Endothelial cell of hepatic sinusoid (primary cell): ENCODE results near the gene NRN1L.
"Not testable (repeated sequence)": the region's sequence is repeated elsewhere in the genome, so short reads cannot be mapped to it uniquely, and the experiment has no call there.

ENCODE experiments used
- in situ Hi-C: cut with HindIII; loops from 2 replicates; pipeline ENCODE4 v1.10.0; 2017; ENCODE audit warnings: low sequenced_read_pairs

The NRN1L gene

DNA sequence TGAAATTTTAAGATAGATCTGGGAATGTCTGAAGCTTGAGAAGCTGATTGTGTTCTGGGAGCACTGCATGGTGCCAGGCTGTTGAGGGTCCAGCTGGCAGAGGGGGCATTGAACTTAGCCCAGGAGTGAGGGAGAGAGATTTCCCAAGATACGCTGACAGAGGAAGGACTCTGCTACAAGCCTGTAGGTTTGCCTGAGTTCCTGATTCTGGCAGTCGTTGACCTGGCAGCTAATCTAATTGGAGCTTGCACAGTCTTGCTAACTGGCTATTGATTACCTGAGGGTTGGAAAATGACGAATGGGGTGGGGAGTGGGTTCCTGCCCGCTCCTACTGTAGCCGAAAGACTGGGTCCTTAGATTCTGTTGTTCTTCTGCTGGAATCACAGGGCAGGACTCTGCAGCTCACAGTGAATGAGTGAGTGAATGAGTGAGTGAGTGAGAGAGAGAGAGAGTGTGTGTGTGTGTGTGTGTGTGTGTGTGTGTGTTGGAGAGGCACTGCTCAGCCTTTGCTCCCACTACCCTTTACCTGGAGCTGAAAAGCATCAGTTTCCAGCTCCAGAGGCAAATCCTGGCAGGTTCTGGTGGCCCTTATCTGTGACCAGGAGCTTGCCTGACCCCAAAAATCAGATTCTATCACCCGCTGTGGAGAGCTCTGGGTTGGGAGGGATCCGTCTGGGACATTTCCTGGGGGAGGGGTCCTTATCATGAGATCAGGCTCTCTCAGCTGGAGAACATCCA, 30.2 kb downstream of the NRN1L start:
- in situ Hi-C loops, result loop anchor here (5.0 kb wide), 1 partner anchor 93 kb away; no protein-coding TSS in a partner anchor

- in situ Hi-C loops, result not testable (repeated sequence)
These were observed 30.7 kb downstream of the NRN1L start for GRCh38 chr16:67915496-67915769.

GRCh38 chr16:67915831-67916723, 31.4 kb downstream of the NRN1L start:
- in situ Hi-C loops, result no loop called here

- in situ Hi-C loops, result no loop called here
These were observed 32.6 kb downstream of the NRN1L start for GRCh38 chr16:67917140-67917851.

DNA sequence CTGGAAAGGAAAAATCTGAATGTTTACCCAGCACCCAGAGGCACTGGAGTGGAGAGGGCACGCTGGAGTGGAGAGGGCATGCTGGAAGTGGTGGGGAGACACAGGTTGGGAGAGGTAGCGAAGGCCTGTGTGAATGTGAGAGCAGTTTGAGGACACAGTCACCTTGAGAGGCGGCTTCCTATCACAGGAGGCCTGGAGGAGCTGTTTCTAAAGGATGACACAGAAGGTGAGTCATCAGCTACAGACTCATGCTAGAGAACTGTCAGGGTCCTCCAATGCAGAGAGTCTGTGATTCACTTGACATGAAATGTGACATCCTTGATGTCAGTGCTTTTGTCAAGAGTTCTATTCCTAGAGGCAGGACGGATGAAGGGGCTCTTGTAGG, 33.2 kb downstream of the NRN1L start:
- in situ Hi-C loops, result no loop called here

- in situ Hi-C loops, result no loop called here
These were observed 35.0 kb downstream of the NRN1L start for GRCh38 chr16:67919622-67920221.

DNA sequence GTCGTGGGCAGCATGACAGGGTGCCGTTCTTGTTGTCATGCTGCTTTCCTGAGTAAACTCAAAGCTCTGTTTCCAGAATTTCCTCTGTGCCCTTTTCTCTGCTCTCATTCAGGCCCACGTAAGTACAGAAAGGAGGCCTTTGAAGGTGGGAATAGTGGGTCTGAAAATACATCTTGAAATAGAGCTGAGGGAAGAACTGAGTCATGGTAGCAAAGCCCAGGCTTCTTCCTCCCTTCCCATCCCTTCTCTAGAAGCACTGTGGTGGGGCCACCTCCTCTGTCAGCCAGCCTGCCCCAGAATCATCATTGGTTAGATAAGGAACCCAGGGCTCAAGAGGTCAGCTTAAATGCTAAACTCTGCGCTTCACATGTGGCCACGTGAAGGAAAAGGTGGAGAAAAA, 37.5 kb downstream of the NRN1L start:
- in situ Hi-C loops, result no loop called here

- in situ Hi-C loops, result no loop called here
These were observed 38.1 kb downstream of the NRN1L start for GRCh38 chr16:67922740-67923139.

- in situ Hi-C loops, result no loop called here
These were observed 38.9 kb downstream of the NRN1L start for GRCh38 chr16:67923414-67924116.

- in situ Hi-C loops, result no loop called here
These were observed 39.6 kb downstream of the NRN1L start for GRCh38 chr16:67924140-67924906.

GRCh38 chr16:67926181-67926750, 41.6 kb downstream of the NRN1L start:
- in situ Hi-C loops, result no loop called here

DNA sequence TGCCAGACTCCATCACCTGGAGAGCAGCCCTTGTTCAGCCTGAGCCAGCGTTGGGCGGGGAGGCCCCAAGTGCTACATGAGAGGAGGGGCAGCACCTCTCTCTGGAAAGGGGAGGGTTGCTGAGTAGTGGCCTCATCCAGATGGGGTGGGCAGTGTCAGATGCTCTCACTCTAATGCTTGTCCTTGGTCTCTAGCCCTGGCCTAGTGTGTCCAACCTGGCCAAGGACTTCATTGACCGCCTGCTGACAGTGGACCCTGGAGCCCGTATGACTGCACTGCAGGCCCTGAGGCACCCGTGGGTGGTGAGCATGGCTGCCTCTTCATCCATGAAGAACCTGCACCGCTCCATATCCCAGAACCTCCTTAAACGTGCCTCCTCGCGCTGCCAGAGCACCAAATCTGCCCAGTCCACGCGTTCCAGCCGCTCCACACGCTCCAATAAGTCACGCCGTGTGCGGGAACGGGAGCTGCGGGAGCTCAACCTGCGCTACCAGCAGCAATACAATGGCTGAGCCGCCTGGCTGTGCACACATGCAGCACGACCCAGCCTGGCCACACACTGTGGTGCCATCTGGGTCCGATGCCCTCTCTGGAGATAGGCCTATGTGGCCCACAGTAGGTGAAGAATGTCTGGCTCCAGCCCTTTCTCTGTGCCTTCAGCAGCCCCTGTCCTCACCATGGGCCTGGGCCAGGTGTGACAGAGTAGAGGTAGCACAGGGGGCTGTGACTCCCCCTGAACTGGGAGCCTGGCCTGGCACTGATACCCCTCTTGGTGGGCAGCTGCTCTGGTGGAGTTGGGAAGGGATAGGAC, 42.7 kb downstream of the NRN1L start:
- in situ Hi-C loops, result no loop called here

GRCh38 chr16:67928147-67928546, 43.5 kb downstream of the NRN1L start:
- in situ Hi-C loops, result no loop called here

DNA sequence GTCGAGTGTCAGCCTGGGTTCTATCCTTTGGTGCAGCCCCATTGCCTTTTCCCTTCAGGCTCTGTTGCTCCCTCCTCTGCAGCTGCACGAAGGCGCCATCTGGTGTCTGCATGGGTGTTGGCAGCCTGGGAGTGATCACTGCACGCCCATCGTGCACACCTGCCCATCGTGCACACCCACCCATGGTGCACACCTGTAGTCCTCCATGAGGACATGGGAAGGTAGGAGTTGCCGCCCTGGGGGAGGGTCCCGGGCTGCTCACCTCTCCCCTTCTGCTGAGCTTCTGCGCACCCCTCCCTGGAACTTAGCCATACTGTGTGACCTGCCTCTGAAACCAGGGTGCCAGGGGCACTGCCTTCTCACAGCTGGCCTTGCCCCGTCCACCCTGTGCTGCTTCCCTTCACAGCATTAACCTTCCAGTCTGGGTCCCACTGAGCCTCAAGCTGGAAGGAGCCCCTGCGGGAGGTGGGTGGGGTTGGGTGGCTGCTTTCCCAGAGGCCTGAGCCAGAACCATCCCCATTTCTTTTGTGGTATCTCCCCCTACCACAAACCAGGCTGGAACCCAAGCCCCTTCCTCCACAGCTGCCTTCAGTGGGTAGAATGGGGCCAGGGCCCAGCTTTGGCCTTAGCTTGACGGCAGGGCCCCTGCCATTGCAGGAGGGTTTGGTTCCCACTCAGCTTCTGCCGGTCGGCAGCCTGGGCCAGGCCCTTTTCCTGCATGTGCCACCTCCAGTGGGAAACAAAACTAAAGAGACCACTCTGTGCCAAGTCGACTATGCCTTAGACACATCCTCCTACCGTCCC, 44.1 kb downstream of the NRN1L start:
- in situ Hi-C loops, result no loop called here

DNA sequence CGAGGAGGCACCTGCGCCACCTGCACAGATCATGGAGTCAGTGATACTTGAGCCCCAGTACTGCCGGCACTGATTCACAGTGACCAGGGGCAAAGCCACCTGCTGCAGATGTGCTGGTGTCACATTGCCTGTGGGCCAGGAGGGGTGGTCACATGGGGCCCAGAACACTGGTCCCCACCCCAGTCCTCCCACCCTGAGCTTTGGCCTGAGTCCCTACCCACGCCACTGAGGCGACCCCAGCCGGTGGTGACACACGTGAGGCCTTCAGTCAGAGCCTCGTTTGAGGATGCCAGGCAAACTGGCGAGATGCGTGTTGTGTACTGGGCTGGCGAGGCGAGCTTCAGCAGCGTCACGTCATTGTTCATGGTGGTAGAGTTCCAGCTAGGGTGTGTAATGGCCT, 45.5 kb downstream of the NRN1L start:
- in situ Hi-C loops, result no loop called here

GRCh38 chr16:67930678-67931211, 46.1 kb downstream of the NRN1L start:
- in situ Hi-C loops, result no loop called here

DNA sequence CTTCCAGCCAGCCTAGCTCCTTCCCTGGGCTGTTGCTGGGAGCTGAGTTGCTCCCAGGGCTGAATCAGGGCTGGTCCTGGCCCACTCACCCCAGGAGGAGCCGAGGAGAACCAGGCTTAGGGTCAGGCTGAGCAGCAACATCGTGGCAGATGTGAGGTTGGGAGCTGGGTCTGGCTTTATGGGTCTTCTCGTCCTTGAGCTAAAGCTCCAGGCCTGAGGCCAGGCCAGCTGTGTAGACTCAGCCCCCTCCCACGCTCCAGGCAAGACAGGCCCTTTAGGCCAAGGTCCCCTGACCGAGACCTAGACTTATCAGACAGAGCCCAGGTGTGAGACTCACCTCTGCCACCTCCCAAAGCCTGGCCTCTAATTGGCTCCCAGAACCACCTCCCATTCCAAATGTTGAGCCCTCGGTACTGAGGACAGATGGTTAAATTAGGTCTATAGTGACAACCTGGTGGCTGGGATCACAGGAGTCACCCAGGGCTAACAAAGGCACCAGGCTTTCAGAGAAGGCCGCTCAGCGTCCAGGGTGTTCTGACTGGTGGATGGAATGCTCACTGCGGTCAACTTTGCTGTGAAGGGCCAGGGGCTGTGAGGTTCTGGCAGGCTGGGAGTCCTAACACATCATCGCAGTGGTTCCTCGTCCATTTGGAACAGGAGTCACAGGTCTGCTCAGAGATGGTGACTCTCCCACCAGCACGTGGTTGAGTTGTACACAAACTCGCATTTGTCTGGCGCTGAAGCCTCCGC, 47.2 kb downstream of the NRN1L start, which contains the start of gene CTRL:
CTRL (minus strand) TSS at position 151 of the 750 bp plus-strand sequence; CDS start at position 141, 10 bp downstream.
- in situ Hi-C loops, result no loop called here
